GM18505 (cell line): ENCODE results near the gene HS3ST3A1.

Source experiments
- ATAC-seq: cut with Tn5 transposase; IDR thresholded peaks from one replicate; pipeline ENCODE4 v1.9.1; 2021; ENCODE audit not compliant: unreplicated experiment
- POLR2A ChIP-seq: IDR thresholded peaks from 4 replicates; pipeline ENCODE4 v1.6.1; 2011; ENCODE audit warnings: borderline replicate concordance; ENCODE audit not compliant: insufficient read depth, insufficient read length; ENCODE audit errors: extremely low read depth

The HS3ST3A1 gene

GRCh38 chr17:13474073-13474800 is 127.5 kb downstream of the HS3ST3A1 start:
- ATAC-seq, result no peak
- TF ChIP-seq POLR2A, result no peak

GRCh38 chr17:13465678-13466077 is 136.1 kb downstream of the HS3ST3A1 start:
- no peak for TF ChIP-seq POLR2A
- ATAC-seq, result no peak

- TF ChIP-seq POLR2A, result no peak
- ATAC-seq, result no peak
Observed at GRCh38 chr17:13462673-13463124, 139.0 kb downstream of the HS3ST3A1 start.

- no peak for TF ChIP-seq POLR2A
- ATAC-seq, result no peak
Observed at GRCh38 chr17:13462146-13462545, 139.6 kb downstream of the HS3ST3A1 start.

- no peak for ATAC-seq
- TF ChIP-seq POLR2A, result no peak
Observed at GRCh38 chr17:13460261-13461000, 141.3 kb downstream of the HS3ST3A1 start.

- TF ChIP-seq POLR2A, result no peak
- ATAC-seq, result no peak
Observed at GRCh38 chr17:13457783-13458182, 143.9 kb downstream of the HS3ST3A1 start.
